Measurements from ENCODE around the gene KLHL13. TPM values are rescaled to one million over a fixed set of nuclear protein-coding genes. Genes with fewer than 3 reads are reported as not detected.

Gene KLHL13
- total and polyA plus RNA-seq, 4 donors, result 2.3 to 6.8 (median 3.9) TPM

GRCh38 chrX:118058924-118059323 is 57.7 kb downstream of the KLHL13 start:
- H3K27ac ChIP-seq (ENCODE audit: low read depth in 1 of 2, low read length in 2 of 2), result no peak overlapping the region
- no peak overlapping the region for H3K4me3 ChIP-seq (ENCODE audit: low read length in 2 of 2)
- intact Hi-C loops (cut with DNase I), result no loop called here
- H3K27me3 ChIP-seq (ENCODE audit: control insufficient read depth in 1 of 2, insufficient read depth in 2 of 2, low read length in 1 of 2), result no peaks in the 10 kb centered on the region
- no peaks in the 10 kb centered on the region for H3K9me3 ChIP-seq (ENCODE audit: control insufficient read depth, low read length)
- ATAC-seq (ENCODE audit: low FRiP score) (no peak), DNase-seq (no peak)
- H3K4me1 ChIP-seq (ENCODE audit: control insufficient read depth in 1 of 2, insufficient read depth in 2 of 2, low read length in 2 of 2), result no peaks in the 10 kb centered on the region
- WGBS, 2 donors, result 93% methylated on average over 2 of the region's 2 CpGs
- H3K36me3 ChIP-seq (ENCODE audit: control insufficient read depth in 1 of 2, insufficient read depth in 2 of 2, low read length in 1 of 2), result no peaks in the 10 kb centered on the region

DNA sequence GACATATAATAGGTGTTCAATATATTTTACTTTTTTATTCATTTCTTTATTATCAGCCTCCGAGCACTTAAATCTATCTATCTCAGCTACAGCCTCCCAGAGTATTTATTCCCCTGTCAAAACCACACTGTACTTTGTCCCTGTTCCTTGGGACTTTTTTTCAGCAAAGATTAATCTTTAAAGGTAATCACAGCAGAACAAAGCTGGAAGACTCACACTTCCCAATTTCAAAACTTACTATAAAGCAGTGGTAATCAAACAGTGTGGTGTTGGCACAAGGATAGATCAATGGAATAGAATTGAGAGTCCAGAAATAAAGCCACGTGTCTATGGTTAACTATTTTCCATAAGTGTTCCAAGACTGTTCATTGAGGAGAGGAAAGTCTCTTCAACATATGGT is 59.7 kb downstream of the KLHL13 start:
- Histone ChIP-seq H3K27ac (ENCODE audit: low read depth in 1 of 2, low read length in 2 of 2) (no peak overlapping the region), H3K27me3 (ENCODE audit: control insufficient read depth in 1 of 2, insufficient read depth in 2 of 2, low read length in 1 of 2) (no peaks in the 10 kb centered on the region), H3K9me3 (ENCODE audit: control insufficient read depth, low read length) (no peaks in the 10 kb centered on the region), H3K4me1 (ENCODE audit: control insufficient read depth in 1 of 2, insufficient read depth in 2 of 2, low read length in 2 of 2) (no peaks in the 10 kb centered on the region), H3K36me3 (ENCODE audit: control insufficient read depth in 1 of 2, insufficient read depth in 2 of 2, low read length in 1 of 2) (no peaks in the 10 kb centered on the region), H3K4me3 (ENCODE audit: low read length in 2 of 2) (no peak overlapping the region)
- WGBS, 2 donors, result 68 to 88% methylated on average over 2 of the region's 2 CpGs
- ATAC-seq (ENCODE audit: low FRiP score) (no peak), DNase-seq (no peak)
- intact Hi-C loops (cut with DNase I), result no loop called here

- H3K4me1 ChIP-seq (ENCODE audit: control insufficient read depth in 1 of 2, insufficient read depth in 2 of 2, low read length in 2 of 2), result no peaks in the 10 kb centered on the region
- no peak overlapping the region for H3K27ac ChIP-seq (ENCODE audit: low read depth in 1 of 2, low read length in 2 of 2)
- H3K4me3 ChIP-seq (ENCODE audit: low read length in 2 of 2), result no peak overlapping the region
- intact Hi-C loops (cut with DNase I), result no loop called here
- ATAC-seq (ENCODE audit: low FRiP score) (no peak), DNase-seq (no peak)
- no peaks in the 10 kb centered on the region for H3K27me3 ChIP-seq (ENCODE audit: control insufficient read depth in 1 of 2, insufficient read depth in 2 of 2, low read length in 1 of 2)
- no peaks in the 10 kb centered on the region for H3K36me3 ChIP-seq (ENCODE audit: control insufficient read depth in 1 of 2, insufficient read depth in 2 of 2, low read length in 1 of 2)
- 59 to 86% methylated on average over 1 of the region's 1 CpG for WGBS, 2 donors
- H3K9me3 ChIP-seq (ENCODE audit: control insufficient read depth, low read length), result no peaks in the 10 kb centered on the region
These were observed 66.9 kb downstream of the KLHL13 start for GRCh38 chrX:118049713-118050112.

DNA sequence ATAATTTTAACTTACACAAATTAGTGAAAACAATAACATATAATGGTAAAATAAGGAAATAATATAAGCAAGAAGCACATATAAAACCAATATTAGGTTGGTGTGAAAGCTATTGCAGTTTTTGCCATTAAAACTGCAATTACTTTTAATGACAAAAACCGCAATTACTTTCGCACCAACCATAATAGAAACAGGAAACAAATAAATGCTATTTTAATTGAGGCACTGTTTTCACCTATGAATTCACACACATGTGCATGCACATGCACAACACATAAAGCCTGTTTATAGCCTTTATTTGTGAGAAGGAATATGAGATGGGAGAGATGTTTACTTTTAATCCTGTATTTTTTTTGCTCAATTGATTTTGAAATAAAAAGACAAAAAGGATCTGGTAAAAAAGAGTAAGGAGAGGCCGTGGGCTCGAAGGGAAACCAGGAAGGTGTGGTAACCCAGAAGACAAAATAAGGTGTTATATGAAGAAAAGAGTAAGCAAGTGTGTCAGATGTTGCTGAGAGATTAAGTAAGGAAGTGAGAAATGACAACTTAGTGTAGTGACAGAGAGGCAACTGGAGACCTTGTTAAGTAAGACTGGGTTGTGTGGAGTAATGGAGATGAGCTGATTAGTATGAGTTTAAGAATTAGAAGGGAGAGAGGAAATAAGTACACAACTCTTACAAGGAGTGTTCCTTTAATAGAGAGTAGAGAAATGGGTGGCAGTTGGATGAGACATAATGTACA is 69.0 kb downstream of the KLHL13 start:
- 69 to 89% methylated on average over 4 of the region's 4 CpGs for WGBS, 2 donors
- Histone ChIP-seq H3K4me3 (ENCODE audit: low read length in 2 of 2) (no peak overlapping the region), H3K36me3 (ENCODE audit: control insufficient read depth in 1 of 2, insufficient read depth in 2 of 2, low read length in 1 of 2) (no peaks in the 10 kb centered on the region), H3K4me1 (ENCODE audit: control insufficient read depth in 1 of 2, insufficient read depth in 2 of 2, low read length in 2 of 2) (no peaks in the 10 kb centered on the region), H3K27me3 (ENCODE audit: control insufficient read depth in 1 of 2, insufficient read depth in 2 of 2, low read length in 1 of 2) (no peaks in the 10 kb centered on the region), H3K27ac (ENCODE audit: low read depth in 1 of 2, low read length in 2 of 2) (no peak overlapping the region), H3K9me3 (ENCODE audit: control insufficient read depth, low read length) (no peaks in the 10 kb centered on the region)
- ATAC-seq (ENCODE audit: low FRiP score) (no peak), DNase-seq (no peak)
- intact Hi-C loops (cut with DNase I), result no loop called here

GRCh38 chrX:118039591-118039990 is 77.0 kb downstream of the KLHL13 start:
- ATAC-seq (ENCODE audit: low FRiP score), result no peak
- no peak for DNase-seq
- Histone ChIP-seq H3K27ac (ENCODE audit: low read depth in 1 of 2, low read length in 2 of 2) (no peak overlapping the region), H3K4me3 (ENCODE audit: low read length in 2 of 2) (no peak overlapping the region), H3K9me3 (ENCODE audit: control insufficient read depth, low read length) (no peaks in the 10 kb centered on the region), H3K36me3 (ENCODE audit: control insufficient read depth in 1 of 2, insufficient read depth in 2 of 2, low read length in 1 of 2) (no peaks in the 10 kb centered on the region), H3K4me1 (ENCODE audit: control insufficient read depth in 1 of 2, insufficient read depth in 2 of 2, low read length in 2 of 2) (no peaks in the 10 kb centered on the region), H3K27me3 (ENCODE audit: control insufficient read depth in 1 of 2, insufficient read depth in 2 of 2, low read length in 1 of 2) (no peaks in the 10 kb centered on the region)
- 100% methylated on average over 1 of the region's 1 CpG for WGBS, 2 donors
- intact Hi-C loops (cut with DNase I), result no loop called here

DNA sequence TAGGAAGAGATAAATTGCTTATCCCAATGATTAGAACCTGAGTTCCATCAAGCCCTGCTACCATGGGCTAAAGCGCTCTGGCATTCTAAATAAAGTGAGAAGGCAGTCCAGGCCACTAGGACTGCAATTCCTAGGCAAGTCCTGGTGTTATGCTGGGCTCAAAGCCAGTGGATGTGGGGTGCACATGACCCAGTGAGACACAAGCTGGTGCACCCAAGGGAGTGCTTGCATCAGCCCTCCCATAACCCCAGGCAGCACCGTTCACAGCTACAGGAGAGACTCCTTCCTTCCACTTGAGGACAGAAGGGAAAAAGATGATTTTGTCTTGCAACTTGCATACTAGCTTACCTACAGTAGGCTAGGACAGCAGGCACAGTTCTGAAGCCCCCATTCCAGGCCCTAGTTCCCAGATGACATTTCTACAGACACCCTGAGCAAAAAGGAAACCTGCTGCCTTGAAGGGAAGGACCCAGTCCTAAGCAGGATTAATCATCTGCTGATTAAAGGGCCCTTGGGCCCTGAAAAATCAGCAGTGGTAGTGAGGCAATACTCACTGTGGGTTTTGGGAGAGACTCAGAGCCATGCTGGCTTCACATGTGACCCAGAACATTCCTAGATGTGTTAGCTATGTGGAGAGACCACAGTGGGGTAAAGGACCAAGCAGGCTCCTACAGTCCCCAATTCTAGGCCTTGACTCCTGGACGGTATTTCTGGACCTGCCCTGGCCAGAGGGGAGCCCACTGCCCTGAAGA is 77.8 kb downstream of the KLHL13 start:
- Histone ChIP-seq H3K36me3 (ENCODE audit: control insufficient read depth in 1 of 2, insufficient read depth in 2 of 2, low read length in 1 of 2) (no peaks in the 10 kb centered on the region), H3K4me3 (ENCODE audit: low read length in 2 of 2) (no peak overlapping the region), H3K4me1 (ENCODE audit: control insufficient read depth in 1 of 2, insufficient read depth in 2 of 2, low read length in 2 of 2) (no peaks in the 10 kb centered on the region), H3K27ac (ENCODE audit: low read depth in 1 of 2, low read length in 2 of 2) (no peak overlapping the region), H3K9me3 (ENCODE audit: control insufficient read depth, low read length) (no peaks in the 10 kb centered on the region), H3K27me3 (ENCODE audit: control insufficient read depth in 1 of 2, insufficient read depth in 2 of 2, low read length in 1 of 2) (no peaks in the 10 kb centered on the region)
- ATAC-seq (ENCODE audit: low FRiP score) (no peak), DNase-seq (no peak)
- 51 to 59% methylated on average over 3 of the region's 3 CpGs for WGBS, 2 donors
- intact Hi-C loops (cut with DNase I), result no loop called here

DNA sequence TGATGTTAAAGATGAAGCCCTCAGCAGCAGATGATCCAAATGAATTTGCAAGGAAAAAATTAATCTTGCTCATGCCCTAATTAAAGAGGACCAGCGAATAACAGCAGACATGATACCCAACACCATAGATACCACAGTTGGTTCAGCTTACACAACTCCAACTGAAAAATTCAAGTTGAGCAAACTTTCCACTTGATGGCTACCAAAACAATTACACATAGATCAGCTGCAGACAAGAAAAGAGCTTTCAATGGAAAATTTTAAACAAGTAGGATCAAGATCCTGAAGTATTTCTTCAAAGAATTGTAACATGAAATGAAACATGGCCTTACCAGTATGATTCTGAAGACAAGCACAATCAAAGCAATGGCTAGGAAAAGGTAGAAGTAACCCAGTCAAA is 90.0 kb downstream of the KLHL13 start:
- no peak overlapping the region for H3K4me3 ChIP-seq (ENCODE audit: low read length in 2 of 2)
- WGBS, 2 donors, result 47 to 94% methylated on average over 1 of the region's 1 CpG
- H3K4me1 ChIP-seq (ENCODE audit: control insufficient read depth in 1 of 2, insufficient read depth in 2 of 2, low read length in 2 of 2), result no peaks in the 10 kb centered on the region
- no peaks in the 10 kb centered on the region for H3K27me3 ChIP-seq (ENCODE audit: control insufficient read depth in 1 of 2, insufficient read depth in 2 of 2, low read length in 1 of 2)
- no peak for DNase-seq
- intact Hi-C loops (cut with DNase I), result no loop called here
- no peak overlapping the region for H3K27ac ChIP-seq (ENCODE audit: low read depth in 1 of 2, low read length in 2 of 2)
- H3K9me3 ChIP-seq (ENCODE audit: control insufficient read depth, low read length), result no peaks in the 10 kb centered on the region
- no peaks in the 10 kb centered on the region for H3K36me3 ChIP-seq (ENCODE audit: control insufficient read depth in 1 of 2, insufficient read depth in 2 of 2, low read length in 1 of 2)
- ATAC-seq (ENCODE audit: low FRiP score), result no peak

- Histone ChIP-seq H3K27ac (ENCODE audit: low read depth in 1 of 2, low read length in 2 of 2) (no peak overlapping the region), H3K36me3 (ENCODE audit: control insufficient read depth in 1 of 2, insufficient read depth in 2 of 2, low read length in 1 of 2) (no peaks in the 10 kb centered on the region), H3K4me1 (ENCODE audit: control insufficient read depth in 1 of 2, insufficient read depth in 2 of 2, low read length in 2 of 2) (no peaks in the 10 kb centered on the region), H3K4me3 (ENCODE audit: low read length in 2 of 2) (no peak overlapping the region), H3K27me3 (ENCODE audit: control insufficient read depth in 1 of 2, insufficient read depth in 2 of 2, low read length in 1 of 2) (no peaks in the 10 kb centered on the region), H3K9me3 (ENCODE audit: control insufficient read depth, low read length) (no peaks in the 10 kb centered on the region)
- intact Hi-C loops (cut with DNase I), result no loop called here
- WGBS, 2 donors, result 73 to 97% methylated on average over 4 of the region's 4 CpGs
- ATAC-seq (ENCODE audit: low FRiP score) (no peak), DNase-seq (no peak)
These were observed 91.4 kb downstream of the KLHL13 start for GRCh38 chrX:118025226-118025625.

DNA sequence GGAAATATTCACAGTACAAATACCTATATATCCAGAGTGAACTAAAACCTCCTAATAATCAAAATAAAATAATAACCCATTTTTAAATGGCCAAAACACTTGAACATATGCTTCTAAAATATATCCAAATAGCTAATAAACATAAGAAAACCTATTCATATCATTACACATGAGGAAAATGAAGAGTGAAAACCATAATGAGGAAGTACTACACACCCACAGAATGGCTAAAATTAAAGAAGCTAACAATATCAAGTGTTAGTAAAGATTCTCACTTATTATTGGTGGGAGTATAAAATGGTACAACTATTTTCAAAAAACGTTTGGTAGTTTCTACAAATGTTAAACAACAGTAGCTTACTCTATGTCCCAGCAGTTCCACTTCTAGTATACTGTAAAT is 92.1 kb downstream of the KLHL13 start:
- ATAC-seq (ENCODE audit: low FRiP score) (no peak), DNase-seq (no peak)
- H3K27ac ChIP-seq (ENCODE audit: low read depth in 1 of 2, low read length in 2 of 2), result no peak overlapping the region
- no peaks in the 10 kb centered on the region for H3K9me3 ChIP-seq (ENCODE audit: control insufficient read depth, low read length)
- 27 to 29% methylated on average over 1 of the region's 1 CpG for WGBS, 2 donors
- no peaks in the 10 kb centered on the region for H3K36me3 ChIP-seq (ENCODE audit: control insufficient read depth in 1 of 2, insufficient read depth in 2 of 2, low read length in 1 of 2)
- H3K27me3 ChIP-seq (ENCODE audit: control insufficient read depth in 1 of 2, insufficient read depth in 2 of 2, low read length in 1 of 2), result no peaks in the 10 kb centered on the region
- intact Hi-C loops (cut with DNase I), result no loop called here
- no peak overlapping the region for H3K4me3 ChIP-seq (ENCODE audit: low read length in 2 of 2)
- H3K4me1 ChIP-seq (ENCODE audit: control insufficient read depth in 1 of 2, insufficient read depth in 2 of 2, low read length in 2 of 2), result no peaks in the 10 kb centered on the region

All from aorta (tissue), 5 donors.